Measurements from ENCODE around the gene NPPB. TPM values are rescaled to one million over a fixed set of nuclear protein-coding genes. Genes with fewer than 3 reads are reported as not detected.

NPPB gene
- total RNA-seq, 1 donor from 2014 or later = not detected

- peaks cover 6% of the 10 kb centered on the region for H3K27me3 Mint-ChIP-seq (ENCODE audit: unreplicated experiment)
- H3K9me3 Mint-ChIP-seq (ENCODE audit: unreplicated experiment) = no peaks in the 10 kb centered on the region
- no peak overlapping the region for H3K4me3 Mint-ChIP-seq (ENCODE audit: unreplicated experiment)
- no peaks in the 10 kb centered on the region for H3K4me1 Mint-ChIP-seq (ENCODE audit: low read depth, unreplicated experiment)
- no peaks in the 10 kb centered on the region for H3K36me3 Mint-ChIP-seq (ENCODE audit: unreplicated experiment)
- no peak for DNase-seq
- no peak overlapping the region for H3K27ac Mint-ChIP-seq (ENCODE audit: unreplicated experiment)
- TF ChIP-seq CTCF (IDR thresholded peaks at IDR 0.05; ENCODE audit: partially characterized antibody, unreplicated experiment) = no peak
Observed at GRCh38 chr1:11831945-11832725, 26.6 kb downstream of the NPPB start.

- no peak overlapping the region for H3K27ac Mint-ChIP-seq (ENCODE audit: unreplicated experiment)
- TF ChIP-seq CTCF (IDR thresholded peaks at IDR 0.05; ENCODE audit: partially characterized antibody, unreplicated experiment) = no peak
- no peak for DNase-seq
- H3K9me3 Mint-ChIP-seq (ENCODE audit: unreplicated experiment) = no peaks in the 10 kb centered on the region
- no peaks in the 10 kb centered on the region for H3K4me1 Mint-ChIP-seq (ENCODE audit: low read depth, unreplicated experiment)
- H3K4me3 Mint-ChIP-seq (ENCODE audit: unreplicated experiment) = no peak overlapping the region
- H3K27me3 Mint-ChIP-seq (ENCODE audit: unreplicated experiment) = peaks cover 2% of the 10 kb centered on the region
- no peaks in the 10 kb centered on the region for H3K36me3 Mint-ChIP-seq (ENCODE audit: unreplicated experiment)
Observed at GRCh38 chr1:11828511-11828910, 30.2 kb downstream of the NPPB start.

GRCh38 chr1:11826946-11827345, 31.8 kb downstream of the NPPB start:
- TF ChIP-seq CTCF (IDR thresholded peaks at IDR 0.05; ENCODE audit: partially characterized antibody, unreplicated experiment) = no peak
- no peak overlapping the region for H3K4me3 Mint-ChIP-seq (ENCODE audit: unreplicated experiment)
- H3K9me3 Mint-ChIP-seq (ENCODE audit: unreplicated experiment) = peaks cover 1% of the 10 kb centered on the region
- no peaks in the 10 kb centered on the region for H3K4me1 Mint-ChIP-seq (ENCODE audit: low read depth, unreplicated experiment)
- DNase-seq = no peak
- no peak overlapping the region for H3K27ac Mint-ChIP-seq (ENCODE audit: unreplicated experiment)
- H3K36me3 Mint-ChIP-seq (ENCODE audit: unreplicated experiment) = no peaks in the 10 kb centered on the region
- peaks cover 2% of the 10 kb centered on the region for H3K27me3 Mint-ChIP-seq (ENCODE audit: unreplicated experiment)

- TF ChIP-seq CTCF (IDR thresholded peaks at IDR 0.05; ENCODE audit: partially characterized antibody, unreplicated experiment) = no peak
- peaks cover 2% of the 10 kb centered on the region for H3K27me3 Mint-ChIP-seq (ENCODE audit: unreplicated experiment)
- H3K36me3 Mint-ChIP-seq (ENCODE audit: unreplicated experiment) = no peaks in the 10 kb centered on the region
- H3K4me1 Mint-ChIP-seq (ENCODE audit: low read depth, unreplicated experiment) = no peaks in the 10 kb centered on the region
- H3K27ac Mint-ChIP-seq (ENCODE audit: unreplicated experiment) = no peak overlapping the region
- no peak for DNase-seq
- peaks cover 1% of the 10 kb centered on the region for H3K9me3 Mint-ChIP-seq (ENCODE audit: unreplicated experiment)
- H3K4me3 Mint-ChIP-seq (ENCODE audit: unreplicated experiment) = no peak overlapping the region
Observed at GRCh38 chr1:11825131-11825530, 33.6 kb downstream of the NPPB start.

GRCh38 chr1:11823366-11824137, 35.2 kb downstream of the NPPB start:
- H3K27me3 Mint-ChIP-seq (ENCODE audit: unreplicated experiment) = peaks cover 2% of the 10 kb centered on the region
- DNase-seq = no peak
- TF ChIP-seq CTCF (IDR thresholded peaks at IDR 0.05; ENCODE audit: partially characterized antibody, unreplicated experiment) = no peak
- H3K36me3 Mint-ChIP-seq (ENCODE audit: unreplicated experiment) = peaks cover 6% of the 10 kb centered on the region
- H3K27ac Mint-ChIP-seq (ENCODE audit: unreplicated experiment) = peak overlapping the region; percentile 43
- no peaks in the 10 kb centered on the region for H3K4me1 Mint-ChIP-seq (ENCODE audit: low read depth, unreplicated experiment)
- peaks cover 1% of the 10 kb centered on the region for H3K9me3 Mint-ChIP-seq (ENCODE audit: unreplicated experiment)
- no peak overlapping the region for H3K4me3 Mint-ChIP-seq (ENCODE audit: unreplicated experiment)
